ENCODE measurements around the gene CCIN. TPM values are rescaled to one million over a fixed set of nuclear protein-coding genes. Genes with fewer than 3 reads are reported as not detected.

The CCIN gene
- total RNA-seq, 2 donors from 2014 or later = 0.18 to 0.35 TPM

DNA sequence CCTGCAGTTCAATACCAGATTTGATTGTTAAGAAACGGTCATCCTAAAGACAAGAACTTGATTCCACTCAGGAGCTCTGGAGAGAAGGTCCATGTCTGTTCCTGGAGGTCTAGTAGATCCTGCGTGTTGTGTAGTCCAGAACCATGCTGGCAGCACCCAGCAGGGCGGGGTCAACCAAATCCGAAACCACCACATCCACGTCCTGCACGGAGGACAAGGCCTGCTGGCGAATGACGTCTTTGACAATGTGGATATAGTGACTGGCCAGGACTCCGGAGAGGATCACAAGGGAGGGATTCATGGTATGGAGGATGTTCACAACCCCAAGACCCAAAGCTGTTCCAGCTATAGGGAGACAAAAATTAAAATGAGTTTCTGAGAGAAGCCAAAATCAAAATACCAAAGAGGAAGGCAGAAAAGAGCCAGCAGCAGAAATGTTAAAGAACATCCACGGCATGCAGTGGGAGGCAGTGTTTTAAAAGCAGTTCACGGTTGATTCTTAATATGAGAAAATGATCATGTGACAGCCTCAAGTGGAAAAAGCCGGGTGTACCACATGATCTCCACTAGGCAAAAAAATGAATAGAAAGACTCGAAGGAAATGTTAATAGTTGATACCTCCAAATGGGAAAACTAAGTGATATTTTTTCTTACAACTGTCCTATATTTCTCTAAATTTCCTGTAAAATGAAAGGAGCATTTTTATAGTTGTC is 48.2 kb downstream of the CCIN start:
- TF ChIP-seq, protein P1, sequence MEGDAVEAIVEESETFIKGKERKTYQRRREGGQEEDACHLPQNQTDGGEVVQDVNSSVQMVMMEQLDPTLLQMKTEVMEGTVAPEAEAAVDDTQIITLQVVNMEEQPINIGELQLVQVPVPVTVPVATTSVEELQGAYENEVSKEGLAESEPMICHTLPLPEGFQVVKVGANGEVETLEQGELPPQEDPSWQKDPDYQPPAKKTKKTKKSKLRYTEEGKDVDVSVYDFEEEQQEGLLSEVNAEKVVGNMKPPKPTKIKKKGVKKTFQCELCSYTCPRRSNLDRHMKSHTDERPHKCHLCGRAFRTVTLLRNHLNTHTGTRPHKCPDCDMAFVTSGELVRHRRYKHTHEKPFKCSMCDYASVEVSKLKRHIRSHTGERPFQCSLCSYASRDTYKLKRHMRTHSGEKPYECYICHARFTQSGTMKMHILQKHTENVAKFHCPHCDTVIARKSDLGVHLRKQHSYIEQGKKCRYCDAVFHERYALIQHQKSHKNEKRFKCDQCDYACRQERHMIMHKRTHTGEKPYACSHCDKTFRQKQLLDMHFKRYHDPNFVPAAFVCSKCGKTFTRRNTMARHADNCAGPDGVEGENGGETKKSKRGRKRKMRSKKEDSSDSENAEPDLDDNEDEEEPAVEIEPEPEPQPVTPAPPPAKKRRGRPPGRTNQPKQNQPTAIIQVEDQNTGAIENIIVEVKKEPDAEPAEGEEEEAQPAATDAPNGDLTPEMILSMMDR (conservative IDR thresholded peaks at IDR 0.05) = no peak
- Histone ChIP-seq H3K36me3 (ENCODE audit: control insufficient read depth, insufficient read depth, low read length) (peaks cover 81% of the 10 kb centered on the region), H3K27ac (ENCODE audit: low read depth, low read length) (no peak overlapping the region), H3K9ac (ENCODE audit: extremely low read depth, low read length, poor library complexity, severe bottlenecking) (no peak overlapping the region), H3K27me3 (ENCODE audit: control insufficient read depth, insufficient read depth, low read length, poor library complexity, severe bottlenecking) (no peaks in the 10 kb centered on the region), H3K4me3 (ENCODE audit: low read length) (no peak overlapping the region), H3K9me3 (ENCODE audit: control insufficient read depth, low read length) (peaks cover 12% of the 10 kb centered on the region), H3K4me1 (ENCODE audit: control insufficient read depth, insufficient read depth, low read length) (peaks cover 8% of the 10 kb centered on the region)
- Mint-ChIP-seq H3K9me3 (peaks cover 5% of the 10 kb centered on the region), H3K27ac (no peak overlapping the region), H3K36me3 (ENCODE audit: low read depth) (peaks cover 60% of the 10 kb centered on the region), H3K4me3 (no peak overlapping the region), H3K4me1 (peaks cover 10% of the 10 kb centered on the region), H3K27me3 (ENCODE audit: insufficient read depth) (no peaks in the 10 kb centered on the region)
- DNase-seq = no peak
- WGBS, 2 experiments (ENCODE audit: insufficient coverage in 1 of 2, insufficient read length in 1 of 2) = 90 to 98% methylated on average over 11 to 13 of the region's 13 CpGs

DNA sequence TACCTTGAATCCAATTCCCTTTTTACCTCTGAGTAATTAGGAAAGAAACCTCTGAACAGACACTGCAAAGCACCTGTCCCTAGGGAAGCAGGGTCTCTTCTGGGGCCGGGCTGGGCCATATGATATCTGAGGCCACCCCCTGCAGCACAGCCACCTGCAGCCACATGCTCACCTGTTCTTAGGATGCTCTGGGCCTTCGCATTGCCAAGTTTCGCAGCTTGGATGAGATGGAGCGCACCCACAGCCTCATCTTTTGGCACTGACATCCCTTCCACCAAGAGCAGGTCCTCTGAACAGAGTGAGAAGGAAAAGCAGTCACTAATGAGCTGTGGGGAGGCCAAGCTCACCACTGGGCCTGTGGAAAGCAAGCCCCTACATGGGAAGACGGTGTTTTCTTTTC is 48.8 kb downstream of the CCIN start:
- no peak overlapping the region for H3K4me3 Mint-ChIP-seq
- peaks cover 10% of the 10 kb centered on the region for H3K9me3 Mint-ChIP-seq
- H3K4me1 ChIP-seq (ENCODE audit: control insufficient read depth, insufficient read depth, low read length) = peaks cover 3% of the 10 kb centered on the region
- no peak overlapping the region for H3K27ac ChIP-seq (ENCODE audit: low read depth, low read length)
- H3K9ac ChIP-seq (ENCODE audit: extremely low read depth, low read length, poor library complexity, severe bottlenecking) = no peak overlapping the region
- H3K36me3 ChIP-seq (ENCODE audit: control insufficient read depth, insufficient read depth, low read length) = peaks cover 81% of the 10 kb centered on the region
- H3K27ac Mint-ChIP-seq = no peak overlapping the region
- H3K4me3 ChIP-seq (ENCODE audit: low read length) = no peak overlapping the region
- TF ChIP-seq, protein P1 (conservative IDR thresholded peaks at IDR 0.05) = no peak
- H3K9me3 ChIP-seq (ENCODE audit: control insufficient read depth, low read length) = peaks cover 18% of the 10 kb centered on the region
- peaks cover 10% of the 10 kb centered on the region for H3K4me1 Mint-ChIP-seq
- peaks cover 60% of the 10 kb centered on the region for H3K36me3 Mint-ChIP-seq (ENCODE audit: low read depth)
- H3K27me3 Mint-ChIP-seq (ENCODE audit: insufficient read depth) = no peaks in the 10 kb centered on the region
- no peaks in the 10 kb centered on the region for H3K27me3 ChIP-seq (ENCODE audit: control insufficient read depth, insufficient read depth, low read length, poor library complexity, severe bottlenecking)
- 88 to 89% methylated on average over 5 of the region's 5 CpGs for WGBS, 2 experiments (ENCODE audit: insufficient coverage in 1 of 2, insufficient read length in 1 of 2)
- DNase-seq = no peak

DNA sequence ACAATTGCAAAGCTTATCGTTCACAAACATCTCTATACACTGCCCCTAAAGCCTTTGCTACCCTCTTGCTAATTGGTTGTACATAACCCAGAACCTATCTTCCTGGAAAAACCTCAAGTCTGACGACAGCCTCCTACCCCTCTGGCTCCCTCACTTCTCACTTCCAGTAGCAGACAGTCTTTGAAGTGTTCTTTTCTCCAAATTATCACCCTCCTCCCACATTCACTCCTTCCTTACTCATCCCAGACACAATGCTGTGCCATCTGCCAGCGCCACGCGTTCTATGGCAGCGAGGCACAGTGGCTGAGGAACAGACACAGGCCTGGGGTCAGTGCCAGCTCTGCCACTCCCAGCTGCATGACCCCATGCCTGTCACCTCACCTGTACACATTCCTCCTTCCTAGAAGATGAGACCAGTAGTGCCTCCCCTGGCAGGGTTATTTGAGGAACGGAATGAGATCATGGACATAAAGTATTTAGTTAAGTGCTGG is 49.3 kb downstream of the CCIN start:
- H3K27me3 ChIP-seq (ENCODE audit: control insufficient read depth, insufficient read depth, low read length, poor library complexity, severe bottlenecking) = no peaks in the 10 kb centered on the region
- WGBS, 2 experiments (ENCODE audit: insufficient coverage in 1 of 2, insufficient read length in 1 of 2) = 93 to 100% methylated on average over 2 to 7 of the region's 7 CpGs
- Mint-ChIP-seq H3K9me3 (peaks cover 10% of the 10 kb centered on the region), H3K36me3 (ENCODE audit: low read depth) (peaks cover 60% of the 10 kb centered on the region), H3K27ac (no peak overlapping the region), H3K4me1 (peaks cover 10% of the 10 kb centered on the region), H3K4me3 (no peak overlapping the region), H3K27me3 (ENCODE audit: insufficient read depth) (no peaks in the 10 kb centered on the region)
- peaks cover 23% of the 10 kb centered on the region for H3K9me3 ChIP-seq (ENCODE audit: control insufficient read depth, low read length)
- no peak overlapping the region for H3K27ac ChIP-seq (ENCODE audit: low read depth, low read length)
- no peak overlapping the region for H3K4me3 ChIP-seq (ENCODE audit: low read length)
- no peaks in the 10 kb centered on the region for H3K4me1 ChIP-seq (ENCODE audit: control insufficient read depth, insufficient read depth, low read length)
- no peak for DNase-seq
- H3K9ac ChIP-seq (ENCODE audit: extremely low read depth, low read length, poor library complexity, severe bottlenecking) = no peak overlapping the region
- TF ChIP-seq, protein P1 (conservative IDR thresholded peaks at IDR 0.05) = no peak
- peaks cover 81% of the 10 kb centered on the region for H3K36me3 ChIP-seq (ENCODE audit: control insufficient read depth, insufficient read depth, low read length)

Other genes starting within 250 kb of the CCIN start
- not detected for gene OR2S2, start 211.2 kb upstream of the CCIN start, total RNA-seq
- 10 to 100 TPM; 11.5 to 16.1 TPM for gene RECK, start 132.5 kb upstream of the CCIN start, total RNA-seq
- gene GLIPR2, start 32.7 kb upstream of the CCIN start, total RNA-seq = 10 to 100 TPM; 38.6 to 54.2 TPM
- 100 to 1,000 TPM; 221 to 240 TPM for gene CLTA, start 21.5 kb downstream of the CCIN start, total RNA-seq
- gene GNE, start 89.1 kb downstream of the CCIN start, total RNA-seq = 1 to 10 TPM; 5.6 to 7.0 TPM
- 10 to 100 TPM; 47.5 to 49.7 TPM for gene RNF38, start 230.9 kb downstream of the CCIN start, total RNA-seq

All from endodermal cell (in vitro differentiated cells).